Spleen (tissue), 11 donors: ENCODE data around the gene SHISA5. TPM values are rescaled to one million over a fixed set of nuclear protein-coding genes. Genes with fewer than 3 reads are reported as not detected.

Source experiments
- DNase-seq: peaks from one replicate; pipeline ENCODE4 v3.0.0-alpha.2; 2020
- H3K27ac ChIP-seq, 8 donors: fragments of 200-600 bp; sonication (generic) in 7 of 8; 1 replicate in 4 of 8; 2 replicates in 4 of 8; pipeline versions ENCODE4 v1.5.0 to v1.8.0; 2016 to 2021; ENCODE audit warnings: inconsistent platforms in 4 of 8, mild to moderate bottlenecking in 4 of 8, moderate library complexity in 1 of 8
- H3K27me3 ChIP-seq, 7 donors: fragments of 200-600 bp; sonication (generic) in 6 of 7; replicated peaks in 1 of 7; 1 replicate in 4 of 7; 2 replicates in 3 of 7; pipeline versions ENCODE4 v1.5.0 to v1.8.0; 2016 to 2021; ENCODE audit warnings: inconsistent platforms in 3 of 7, mild to moderate bottlenecking in 1 of 7
- H3K36me3 ChIP-seq, 6 donors: fragments of 200-600 bp; sonication (generic) in 5 of 6; 1 replicate in 4 of 6; 2 replicates in 2 of 6; pipeline versions ENCODE4 v1.5.0 to v1.8.0; 2016 to 2021; ENCODE audit warnings: inconsistent platforms in 2 of 6
- H3K4me1 ChIP-seq, 6 donors: fragments of 200-600 bp; sonication (generic) in 5 of 6; 1 replicate in 3 of 6; 2 replicates in 3 of 6; pipeline versions ENCODE4 v1.5.0 to v1.8.0; 2016 to 2021; ENCODE audit warnings: inconsistent platforms in 3 of 6
- H3K4me3 ChIP-seq, 8 donors: fragments of 200-600 bp; sonication (generic) in 7 of 8; 1 replicate in 4 of 8; 2 replicates in 4 of 8; pipeline versions ENCODE4 v1.5.0 to v1.8.0; 2016 to 2021; ENCODE audit warnings: inconsistent platforms in 4 of 8, mild to moderate bottlenecking in 4 of 8, moderate library complexity in 2 of 8
- H3K9me3 ChIP-seq, 8 donors: fragments of 200-600 bp; sonication (generic) in 7 of 8; 1 replicate in 4 of 8; 2 replicates in 4 of 8; pipeline versions ENCODE4 v1.5.0 to v1.8.0; 2016 to 2021; ENCODE audit warnings: inconsistent platforms in 4 of 8
- CTCF ChIP-seq, 11 experiments: fragments of 200-600 bp in 7 of 11; fragments of 450-650 bp in 4 of 11; sonication (generic) in 4 of 11; IDR thresholded peaks in 8 of 11; conservative IDR thresholded peaks in 3 of 11; 1 replicate in 7 of 11; 2 replicates in 4 of 11; pipeline versions ENCODE4 v1.4.0 to v1.8.0; 2016 to 2021; ENCODE audit warnings: antibody characterized with exemption in 11 of 11, inconsistent platforms in 4 of 11, mild to moderate bottlenecking in 1 of 11
- POLR2A ChIP-seq, 3 donors: fragments of 450-650 bp; IDR thresholded peaks; one replicate each; pipeline ENCODE4 v1.5.1; 2017; ENCODE audit warnings: antibody characterized with exemption in 3 of 3, mild to moderate bottlenecking in 1 of 3
- POLR2AphosphoS5 ChIP-seq, 3 donors: sonication (generic); formaldehyde crosslinking; IDR thresholded peaks; one replicate each; pipeline ENCODE4 v1.5.1; 2017; ENCODE audit warnings: antibody characterized with exemption in 3 of 3
- WGBS, 5 donors: extraction: QIAGEN DNeasy Blood & Tissue Kit in 3 of 5; methylation state at CpG; one replicate each; pipeline versions ENCODE4 v1.1.5 to v1.1.7; 2013 to 2018; 5-methylcytosine and 5-hydroxymethylcytosine counted together
- intact Hi-C: fragments of 100-400 bp; cut with DNase I; formaldehyde crosslinking; loops from one replicate; pipeline ENCODE4 v1.15.0; 2023; ENCODE audit warnings: low total_unique reads
- polyA plus RNA-seq, 3 donors: library from polyadenylated mRNA; stranded (reverse); fragments of 200-250 nt; gene quantifications; one replicate each; pipeline ENCODE4 v1.2.1, GENCODE V29; 2013
- total RNA-seq, 7 donors: library from RNA; depleted of rRNA in 3 of 7; stranded (reverse); fragments of >200 nt in 3 of 7; fragmentation: NEBNext Ultra II Directional in 4 of 7; extraction: Animal tissue kit (Norgen Biotek cat#: 25700) in 4 of 7; gene quantifications; one replicate each; pipeline versions ENCODE4 v1.1.0 to v1.2.1, GENCODE V29; 2016 to 2021
- donor health status: healthy with polysubstance abuse.
- donor health status: DM: no; HTN: no; CAD: no; lungs with moderate emphysema.
- donor health status: DM: no; HTN: no; CAD: no.
- donor health status: Bipolar disorder and iron deficiency.
- donor health status: healthy.
- donor health status: DM: no; HTN: no; CAD: no.
- donor health status: DM: yes; HTN: yes; CAD: no.

SHISA5 gene
- total and polyA plus RNA-seq, 10 donors = 80.2 to 227 (median 173) TPM

GRCh38 chr3:48503401-48504050, 448 bp downstream of the SHISA5 start:
- Histone ChIP-seq H3K27me3 (no peaks in the 10 kb centered on the region), H3K27ac (peak overlapping the region; percentile 83 to 97 (median 91)), H3K4me3 (peak overlapping the region; percentile 52 to 80 (median 63)), H3K4me1 (peaks cover 15 to 71% (median 48%) of the 10 kb centered on the region in 6 donors), H3K36me3 (peaks cover 0 to 29% (median under 1%) of the 10 kb centered on the region in 6 donors), H3K9me3 (no peaks in the 10 kb centered on the region)
- intact Hi-C loops = loop anchor here (10.0 kb wide), 1 partner anchor 59 kb away; the partner anchor contains the start of genes ATRIP, CCDC51 and TMA7
- 12 to 31% (median 13%) methylated on average over 9 to 26 of the region's 26 CpGs for WGBS, 5 donors
- TF ChIP-seq POLR2A (IDR thresholded peaks at IDR 0.05) (no peak), POLR2AphosphoS5 (IDR thresholded peaks at IDR 0.05) (no peak), CTCF (IDR thresholded peaks at IDR 0.05 in 8 of 11, conservative IDR thresholded peaks at IDR 0.05 in 3 of 11) (no peak)
- peak; percentile 82 for DNase-seq

GRCh38 chr3:48502728-48503168, 1.2 kb downstream of the SHISA5 start:
- Histone ChIP-seq H3K4me3 (peak overlapping the region in 7 of 8 donors; percentile 60 to 80 (median 63)), H3K4me1 (peaks cover 15 to 68% (median 45%) of the 10 kb centered on the region in 6 donors), H3K9me3 (peaks cover 0 to 5% (median 0%) of the 10 kb centered on the region in 8 donors), H3K27me3 (no peaks in the 10 kb centered on the region), H3K36me3 (peaks cover 0 to 37% (median 5%) of the 10 kb centered on the region in 6 donors), H3K27ac (peak overlapping the region; percentile 83 to 97 (median 91))
- TF ChIP-seq POLR2A (IDR thresholded peaks at IDR 0.05) (no peak), CTCF (IDR thresholded peaks at IDR 0.05 in 8 of 11, conservative IDR thresholded peaks at IDR 0.05 in 3 of 11) (no peak), POLR2AphosphoS5 (IDR thresholded peaks at IDR 0.05) (no peak)
- WGBS, 5 donors = 74 to 87% (median 84%) methylated on average over 5 to 6 of the region's 6 CpGs
- intact Hi-C loops = loop anchor here (10.0 kb wide), 1 partner anchor 58 kb away; the partner anchor contains the start of genes ATRIP, CCDC51 and TMA7
- DNase-seq = no peak

DNA sequence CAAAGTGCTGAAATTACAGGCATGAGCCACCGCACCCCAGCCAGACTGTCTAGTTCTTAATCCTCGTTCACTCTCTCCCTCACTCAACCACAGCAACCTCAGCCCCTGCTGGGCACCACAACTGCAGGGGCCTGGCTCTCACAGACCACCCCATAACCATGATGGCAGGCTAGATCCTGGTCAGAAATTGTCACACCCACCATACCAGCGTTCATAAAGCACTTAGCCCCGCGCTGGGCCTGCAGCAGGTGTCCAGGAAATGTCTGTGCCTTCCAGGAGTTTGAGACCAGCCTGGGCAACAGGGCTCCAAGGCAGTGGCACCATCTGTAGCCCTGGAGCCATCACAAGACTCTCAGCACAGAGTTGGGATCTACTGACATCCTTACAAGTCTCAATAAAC, 1.9 kb downstream of the SHISA5 start:
- WGBS, 5 donors = 75 to 90% (median 78%) methylated on average over 5 of the region's 5 CpGs
- peaks cover 0 to 43% (median 8%) of the 10 kb centered on the region in 6 donors for H3K36me3 ChIP-seq
- H3K27me3 ChIP-seq = no peaks in the 10 kb centered on the region
- DNase-seq = no peak
- peak overlapping the region in 1 of 8 donors; percentile 80 for H3K4me3 ChIP-seq
- H3K4me1 ChIP-seq = peaks cover 12 to 62% (median 39%) of the 10 kb centered on the region in 6 donors
- TF ChIP-seq POLR2A (IDR thresholded peaks at IDR 0.05) = no peak
- no peak for TF ChIP-seq POLR2AphosphoS5 (IDR thresholded peaks at IDR 0.05)
- no peak for TF ChIP-seq CTCF (IDR thresholded peaks at IDR 0.05 in 8 of 11, conservative IDR thresholded peaks at IDR 0.05 in 3 of 11)
- peaks cover 0 to 5% (median 0%) of the 10 kb centered on the region in 8 donors for H3K9me3 ChIP-seq
- H3K27ac ChIP-seq = peak overlapping the region in 6 of 8 donors; percentile 90 to 97 (median 92)
- intact Hi-C loops = loop anchor here (10.0 kb wide), 1 partner anchor 57 kb away; the partner anchor contains the start of genes ATRIP, CCDC51 and TMA7

DNA sequence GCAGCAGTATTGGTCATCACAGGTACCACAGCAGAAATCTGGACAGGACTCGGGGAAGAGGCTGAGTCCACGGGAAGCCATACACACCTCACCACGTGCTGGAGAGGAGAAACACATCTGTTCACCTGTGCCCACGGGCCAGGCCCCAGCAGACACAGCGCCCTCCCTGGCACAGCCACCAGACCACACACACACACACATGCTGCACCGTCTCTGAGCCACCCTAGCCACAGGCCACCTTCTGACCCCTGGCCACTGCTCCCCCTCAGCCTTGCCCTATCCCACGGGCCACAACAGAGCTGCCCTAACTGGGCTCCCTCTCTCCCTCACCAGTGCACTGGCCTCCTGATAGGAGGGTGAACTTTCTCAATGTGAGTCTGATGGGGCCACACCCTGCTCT, 2.8 kb downstream of the SHISA5 start:
- DNase-seq = peak; percentile 63
- Histone ChIP-seq H3K4me1 (peaks cover 12 to 53% (median 35%) of the 10 kb centered on the region in 6 donors), H3K4me3 (no peak overlapping the region), H3K36me3 (peaks cover 0 to 52% (median 11%) of the 10 kb centered on the region in 6 donors), H3K27ac (peak overlapping the region in 2 of 8 donors; percentile 38 to 97), H3K9me3 (peaks cover 0 to 5% (median 0%) of the 10 kb centered on the region in 8 donors), H3K27me3 (no peaks in the 10 kb centered on the region)
- WGBS, 5 donors = 80 to 90% (median 84%) methylated on average over 5 to 7 of the region's 7 CpGs
- intact Hi-C loops = loop anchor here (10.0 kb wide), 1 partner anchor 56 kb away; the partner anchor contains the start of genes ATRIP, CCDC51 and TMA7
- TF ChIP-seq POLR2AphosphoS5 (IDR thresholded peaks at IDR 0.05) (peak in 1 of 3 donors; percentile 26), CTCF (IDR thresholded peaks at IDR 0.05 in 8 of 11, conservative IDR thresholded peaks at IDR 0.05 in 3 of 11) (no peak), POLR2A (IDR thresholded peaks at IDR 0.05) (no peak)
